A673 (cell line): ENCODE results near the gene FAM98C. TPM values are rescaled to one million over a fixed set of nuclear protein-coding genes. Genes with fewer than 3 reads are reported as not detected.

ENCODE experiments used
- BruUV-seq: library from RNA; stranded (reverse); fragments of 400-500 nt; replicated peaks from 2 replicates; lab custom pipeline; 2021; lab: Mats Ljungman, UMichigan
- CTCF ChIA-PET: fragments of 300-600 bp; sonication (Branson Sonifier 250); formaldehyde crosslinking; loops from one replicate; lab custom pipeline; 2022; ENCODE audit warnings: antibody characterized with exemption; lab: Charles Lee
- POLR2A ChIA-PET: fragments of 300-600 bp; sonication (Branson Sonifier 250); formaldehyde crosslinking; loops from one replicate; lab custom pipeline; 2022; ENCODE audit warnings: antibody characterized with exemption; ENCODE audit not compliant: low non-redundant PET; lab: Charles Lee
- DNase-seq: peaks from one replicate; pipeline ENCODE4 v3.0.0-alpha.2; 2015; ENCODE audit warnings: low spot score
- H3K27ac ChIP-seq: fragments of 200-600 bp; sonication (generic); 2 replicates; pipeline ENCODE4 v1.5.1; 2016; ENCODE audit warnings: mixed run types, low read depth, mild to moderate bottlenecking, mixed read lengths, antibody characterized with exemption, low read length; ENCODE audit not compliant: poor library complexity, severe bottlenecking
- H3K27me3 ChIP-seq: fragments of 200-600 bp; sonication (generic); replicated peaks from 2 replicates; pipeline ENCODE4 v1.6.1; 2017; ENCODE audit warnings: mixed run types, low read depth, mild to moderate bottlenecking, mixed read lengths, antibody characterized with exemption, low read length; ENCODE audit not compliant: insufficient read depth, poor library complexity
- H3K36me3 ChIP-seq: fragments of 200-600 bp; sonication (generic); 2 replicates; pipeline ENCODE4 v1.6.1; 2016; ENCODE audit warnings: mixed run types, mild to moderate bottlenecking, mixed read lengths, antibody characterized with exemption, low read length; ENCODE audit not compliant: insufficient read depth, poor library complexity, severe bottlenecking
- H3K4me1 ChIP-seq: fragments of 200-600 bp; sonication (generic); 2 replicates; pipeline ENCODE4 v1.6.1; 2017; ENCODE audit warnings: mixed run types, mild to moderate bottlenecking, mixed read lengths, antibody characterized with exemption, low read length; ENCODE audit not compliant: insufficient read depth, poor library complexity, severe bottlenecking
- H3K4me3 ChIP-seq: fragments of 200-600 bp; sonication (generic); 2 replicates; pipeline ENCODE4 v1.5.1; 2016; ENCODE audit warnings: low read depth, mixed run types, mild to moderate bottlenecking, mixed read lengths, low read length; ENCODE audit not compliant: poor library complexity, severe bottlenecking
- H3K9me3 ChIP-seq: fragments of 200-600 bp; sonication (generic); 2 replicates; pipeline ENCODE4 v1.6.1; 2016; ENCODE audit warnings: mixed run types, low read depth, mild to moderate bottlenecking, mixed read lengths, antibody characterized with exemption, low read length; ENCODE audit not compliant: poor library complexity, severe bottlenecking
- EZH2 ChIP-seq: fragments of 200-600 bp; sonication (generic); IDR thresholded peaks from 2 replicates; pipeline ENCODE4 v1.6.1; 2017; ENCODE audit warnings: borderline replicate concordance, low read depth, mild to moderate bottlenecking, mixed read lengths, antibody characterized with exemption, low read length; ENCODE audit not compliant: poor library complexity, severe bottlenecking
- intact Hi-C: fragments of 100-400 bp; cut with micrococcal nuclease; formaldehyde crosslinking; loops from one replicate; pipeline ENCODE4 v1.10.0; 2022; ENCODE audit not compliant: unreplicated experiment
- total RNA-seq: library from RNA; stranded (reverse); gene quantifications from 2 replicates; pipeline ENCODE4 v1.2.3, GENCODE V29; 2021
- TF ChIP-seq, protein P1 (sequence below): fragments of 300-800, 200-600 bp; sonication (generic); conservative IDR thresholded peaks from 2 replicates; pipeline ENCODE4 v1.5.1; 2017; ENCODE audit warnings: low read depth, mild to moderate bottlenecking, antibody characterized with exemption, low read length, moderate library complexity, mixed read lengths

FAM98C gene
- total RNA-seq, 1 experiment from 2014 or later = 11.8 TPM

GRCh38 chr19:38371081-38371480 is 31.8 kb upstream of the FAM98C start:
- Histone ChIP-seq H3K27ac (no peak overlapping the region), H3K4me3 (no peak overlapping the region), H3K27me3 (no peaks in the 10 kb centered on the region), H3K9me3 (no peaks in the 10 kb centered on the region), H3K36me3 (no peaks in the 10 kb centered on the region), H3K4me1 (peaks cover 6% of the 10 kb centered on the region)
- no peak for TF ChIP-seq EZH2
- TF ChIP-seq, protein P1, sequence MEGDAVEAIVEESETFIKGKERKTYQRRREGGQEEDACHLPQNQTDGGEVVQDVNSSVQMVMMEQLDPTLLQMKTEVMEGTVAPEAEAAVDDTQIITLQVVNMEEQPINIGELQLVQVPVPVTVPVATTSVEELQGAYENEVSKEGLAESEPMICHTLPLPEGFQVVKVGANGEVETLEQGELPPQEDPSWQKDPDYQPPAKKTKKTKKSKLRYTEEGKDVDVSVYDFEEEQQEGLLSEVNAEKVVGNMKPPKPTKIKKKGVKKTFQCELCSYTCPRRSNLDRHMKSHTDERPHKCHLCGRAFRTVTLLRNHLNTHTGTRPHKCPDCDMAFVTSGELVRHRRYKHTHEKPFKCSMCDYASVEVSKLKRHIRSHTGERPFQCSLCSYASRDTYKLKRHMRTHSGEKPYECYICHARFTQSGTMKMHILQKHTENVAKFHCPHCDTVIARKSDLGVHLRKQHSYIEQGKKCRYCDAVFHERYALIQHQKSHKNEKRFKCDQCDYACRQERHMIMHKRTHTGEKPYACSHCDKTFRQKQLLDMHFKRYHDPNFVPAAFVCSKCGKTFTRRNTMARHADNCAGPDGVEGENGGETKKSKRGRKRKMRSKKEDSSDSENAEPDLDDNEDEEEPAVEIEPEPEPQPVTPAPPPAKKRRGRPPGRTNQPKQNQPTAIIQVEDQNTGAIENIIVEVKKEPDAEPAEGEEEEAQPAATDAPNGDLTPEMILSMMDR = no peak
- DNase-seq = no peak
- BruUV-seq = no TSS peak
- ChIA-PET CTCF (no interaction called here), POLR2A (no interaction called here)
- intact Hi-C loops = loop anchor here (5.0 kb wide), 1 partner anchor 34 kb away; the partner anchor contains the start of gene CATSPERG

DNA sequence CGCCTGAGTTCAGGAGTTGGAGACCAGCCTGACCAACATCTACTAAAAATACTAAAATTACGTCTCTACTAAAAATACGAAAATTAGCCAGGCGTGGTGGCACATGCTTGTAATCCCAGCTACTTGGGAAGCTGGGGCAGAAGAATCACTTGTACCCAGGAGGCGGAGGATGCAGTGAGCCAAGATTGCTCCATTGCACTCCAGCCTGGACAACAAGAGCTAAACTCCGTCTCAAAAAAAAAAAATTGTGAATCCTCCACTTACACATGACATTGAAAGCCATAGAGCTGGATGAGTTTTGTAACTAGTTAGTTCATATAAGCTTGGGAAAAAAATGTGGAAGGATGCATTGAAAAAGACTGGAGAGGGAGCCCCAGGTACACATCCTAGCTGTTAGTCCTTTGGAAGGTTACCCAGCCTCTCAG is 29.0 kb upstream of the FAM98C start:
- H3K4me3 ChIP-seq = peak overlapping the region; percentile 83
- BruUV-seq = no TSS peak
- ChIA-PET POLR2A (no interaction called here), CTCF (interaction anchor here (0.7 to 1.0 kb wide), 3 partner anchors 14 to 471 kb away, joined by 3 to 6 read pairs (median 6); partner anchors contain the start of genes FAM98C and GGN)
- no peak for DNase-seq
- no peaks in the 10 kb centered on the region for H3K27me3 ChIP-seq
- TF ChIP-seq EZH2 = no peak
- TF ChIP-seq, protein P1 = no peak
- H3K9me3 ChIP-seq = no peaks in the 10 kb centered on the region
- H3K36me3 ChIP-seq = peaks cover 17% of the 10 kb centered on the region
- H3K4me1 ChIP-seq = peaks cover 10% of the 10 kb centered on the region
- intact Hi-C loops = loop anchor here (5.0 kb wide), 1 partner anchor 37 kb away; the partner anchor contains the start of gene CATSPERG
- H3K27ac ChIP-seq = peak overlapping the region; percentile 94

GRCh38 chr19:38374332-38375097 is 28.4 kb upstream of the FAM98C start, which contains the start of gene PSMD8:
Gene PSMD8, plus strand, starts transcription at chr19:38374571. Its CDS starts 31 bp downstream, at chr19:38374602.
- H3K36me3 ChIP-seq = peaks cover 23% of the 10 kb centered on the region
- BruUV-seq = no TSS peak
- DNase-seq = peak; percentile 98
- peaks cover 10% of the 10 kb centered on the region for H3K4me1 ChIP-seq
- H3K4me3 ChIP-seq = peak within 1 kb of the TSS; percentile 83
- TF ChIP-seq, protein P1 = no peak; the same call in 1 of the 2 replicates
- no peak for TF ChIP-seq EZH2
- POLR2A ChIA-PET = no interaction called here
- H3K27ac ChIP-seq = peak within 1 kb of the TSS; percentile 94
- H3K9me3 ChIP-seq = no peaks in the 10 kb centered on the region
- CTCF ChIA-PET = interaction anchor here (0.7 to 1.0 kb wide), 3 partner anchors 13 to 472 kb away, joined by 3 to 6 read pairs (median 6); partner anchors contain the start of genes FAM98C and GGN
- intact Hi-C loops = loop anchor here (5.0 kb wide), 1 partner anchor 37 kb away; the partner anchor contains the start of gene CATSPERG
- no peaks in the 10 kb centered on the region for H3K27me3 ChIP-seq
